Esophagus muscularis mucosa (tissue), 4 donors: Measurements from ENCODE around the gene ADSS1.

Source experiments
- EP300 ChIP-seq: sonication (generic); formaldehyde crosslinking; IDR thresholded peaks from one replicate; pipeline ENCODE4 v1.6.1; 2017; ENCODE audit warnings: antibody characterized with exemption
- POLR2A ChIP-seq: fragments of 450-650 bp; IDR thresholded peaks from one replicate; pipeline ENCODE4 v1.6.1; 2017; ENCODE audit warnings: antibody characterized with exemption, moderate library complexity, mild to moderate bottlenecking, low read depth
- TF ChIP-seq, protein P1 (sequence below), 3 experiments: fragments of 200-600 bp in 2 of 3; fragments of 450-650 bp in 1 of 3; sonication (generic) in 2 of 3; IDR thresholded peaks; one replicate each; pipeline ENCODE4 v1.5.1; 2017 to 2019; ENCODE audit warnings: antibody characterized with exemption in 3 of 3, mild to moderate bottlenecking in 2 of 3, moderate library complexity in 1 of 3

GRCh38 chr14:104778694-104779331, 54.8 kb downstream of the ADSS1 start:
- TF ChIP-seq POLR2A (no peak), EP300 (no peak)
- TF ChIP-seq, protein P1, sequence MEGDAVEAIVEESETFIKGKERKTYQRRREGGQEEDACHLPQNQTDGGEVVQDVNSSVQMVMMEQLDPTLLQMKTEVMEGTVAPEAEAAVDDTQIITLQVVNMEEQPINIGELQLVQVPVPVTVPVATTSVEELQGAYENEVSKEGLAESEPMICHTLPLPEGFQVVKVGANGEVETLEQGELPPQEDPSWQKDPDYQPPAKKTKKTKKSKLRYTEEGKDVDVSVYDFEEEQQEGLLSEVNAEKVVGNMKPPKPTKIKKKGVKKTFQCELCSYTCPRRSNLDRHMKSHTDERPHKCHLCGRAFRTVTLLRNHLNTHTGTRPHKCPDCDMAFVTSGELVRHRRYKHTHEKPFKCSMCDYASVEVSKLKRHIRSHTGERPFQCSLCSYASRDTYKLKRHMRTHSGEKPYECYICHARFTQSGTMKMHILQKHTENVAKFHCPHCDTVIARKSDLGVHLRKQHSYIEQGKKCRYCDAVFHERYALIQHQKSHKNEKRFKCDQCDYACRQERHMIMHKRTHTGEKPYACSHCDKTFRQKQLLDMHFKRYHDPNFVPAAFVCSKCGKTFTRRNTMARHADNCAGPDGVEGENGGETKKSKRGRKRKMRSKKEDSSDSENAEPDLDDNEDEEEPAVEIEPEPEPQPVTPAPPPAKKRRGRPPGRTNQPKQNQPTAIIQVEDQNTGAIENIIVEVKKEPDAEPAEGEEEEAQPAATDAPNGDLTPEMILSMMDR (IDR thresholded peaks at IDR 0.05): no peak
